Measurements from ENCODE around the gene PRAMEF18.
"Not testable (repeated sequence)": the region's sequence is repeated elsewhere in the genome, so short reads cannot be mapped to it uniquely, and the experiment has no call there.

The PRAMEF18 gene

GRCh38 chr1:13201309-13201708, 24.6 kb downstream of the PRAMEF18 start, which contains the start of gene PRAMEF13:
PRAMEF13 (minus strand) TSS chr1:13201409; CDS start chr1:13199589, 1,820 bp downstream.
- DNase-seq (ENCODE audit: low spot score), result not testable (repeated sequence)

Data from CD4-positive, alpha-beta T cell treated with Interleukin-2 at 100 ng/mL for 4 hours (primary cell).